Caco-2 (cell line): ENCODE measurements around the gene HPX. TPM values are rescaled to one million over a fixed set of nuclear protein-coding genes. Genes with fewer than 3 reads are reported as not detected.

Experiments used
- BruUV-seq: library from RNA; stranded (reverse); fragments of 400-500 nt; replicated peaks from 2 replicates; lab custom pipeline; 2021; lab: Mats Ljungman, UMichigan
- CTCF ChIA-PET: fragments of 300-600 bp; sonication (Branson Sonifier 250); formaldehyde crosslinking; loops from one replicate; lab custom pipeline; 2022; ENCODE audit warnings: antibody characterized with exemption; lab: Charles Lee
- POLR2A ChIA-PET: fragments of 300-600 bp; sonication (Branson Sonifier 250); formaldehyde crosslinking; loops from one replicate; lab custom pipeline; 2022; ENCODE audit warnings: antibody characterized with exemption; lab: Charles Lee
- DNase-seq, 2 experiments: peaks; one replicate each; pipeline versions ENCODE4 v3.0.0 to v3.0.0-alpha.2; 2020 to 2022
- H3K27me3 ChIP-seq: replicated peaks from 2 replicates; pipeline ENCODE4 v1.6.0; 2011; ENCODE audit warnings: low read length; ENCODE audit not compliant: control insufficient read depth, insufficient read depth
- H3K36me3 ChIP-seq: 2 replicates; pipeline ENCODE4 v1.5.1; 2011; ENCODE audit warnings: low read length; ENCODE audit not compliant: control insufficient read depth, insufficient read depth
- H3K4me1 ChIP-seq: fragments of 250-450 bp; sonication (Bioruptor Pico); 2 replicates; pipeline ENCODE4 v1.5.1; 2020; ENCODE audit warnings: mild to moderate bottlenecking
- H3K4me3 ChIP-seq: 2 replicates; pipeline ENCODE4 v1.5.1; 2011; ENCODE audit warnings: low read depth, mild to moderate bottlenecking, control low read depth, low read length
- H3K9me3 ChIP-seq: fragments of 250-450 bp; sonication (Bioruptor Pico); 2 replicates; pipeline ENCODE4 v1.5.1; 2020; ENCODE audit warnings: mild to moderate bottlenecking, moderate library complexity
- H3K27ac Mint-ChIP-seq: one replicate; pipeline ENCODE4 v1.8.0; 2022; ENCODE audit warnings: mixed read lengths; ENCODE audit not compliant: unreplicated experiment
- H3K27me3 Mint-ChIP-seq: one replicate; pipeline ENCODE4 v1.8.0; 2022; ENCODE audit warnings: mixed read lengths; ENCODE audit not compliant: insufficient read depth, unreplicated experiment
- H3K36me3 Mint-ChIP-seq: one replicate; pipeline ENCODE4 v1.8.0; 2022; ENCODE audit warnings: mild to moderate bottlenecking, mixed read lengths; ENCODE audit not compliant: insufficient read depth, unreplicated experiment
- H3K4me1 Mint-ChIP-seq: one replicate; pipeline ENCODE4 v1.8.0; 2022; ENCODE audit warnings: low read depth, mixed read lengths; ENCODE audit not compliant: unreplicated experiment
- H3K4me3 Mint-ChIP-seq: one replicate; pipeline ENCODE4 v1.8.0; 2022; ENCODE audit warnings: mild to moderate bottlenecking, moderate library complexity, mixed read lengths; ENCODE audit not compliant: unreplicated experiment
- H3K9me3 Mint-ChIP-seq: one replicate; pipeline ENCODE4 v1.8.0; 2022; ENCODE audit warnings: mixed read lengths; ENCODE audit not compliant: unreplicated experiment
- CTCF ChIP-seq, 2 experiments: fragments of 200-600 bp in 1 of 2; IDR thresholded peaks; 1 replicate in 1 of 2; 2 replicates in 1 of 2; pipeline versions ENCODE4 v1.5.1 to v1.8.0; 2011 to 2022; ENCODE audit warnings: antibody characterized with exemption in 1 of 2, control low read depth in 1 of 2, inconsistent platforms in 1 of 2, low read depth in 1 of 2, low read length in 1 of 2, mild to moderate bottlenecking in 1 of 2, moderate library complexity in 1 of 2; ENCODE audit not compliant: insufficient read depth in 1 of 2, severe bottlenecking in 1 of 2, unreplicated experiment in 1 of 2
- intact Hi-C: fragments of 100-400 bp; cut with micrococcal nuclease; formaldehyde crosslinking; loops from one replicate; pipeline ENCODE4 v1.10.0; 2022; ENCODE audit not compliant: unreplicated experiment
- total RNA-seq: library from RNA; stranded (reverse); gene quantifications from 2 replicates; pipeline ENCODE4 v1.2.3, GENCODE V29; 2022

HPX gene
- total RNA-seq, 1 experiment from 2014 or later, result 10.7 TPM

- H3K4me3 ChIP-seq, result no peak overlapping the region
- no peaks in the 10 kb centered on the region for H3K36me3 ChIP-seq
- TF ChIP-seq CTCF (IDR thresholded peaks at IDR 0.05; ENCODE audit: insufficient read depth in 1 of 2, low read depth in 1 of 2, low read length in 1 of 2, severe bottlenecking in 1 of 2, unreplicated experiment in 1 of 2), result no peak
- no TSS peak for BruUV-seq
- intact Hi-C loops, result loop anchor here (1.0 to 2.0 kb wide), 2 partner anchors 31 to 194 kb away; partner anchors contain the start of gene MRPL17
- peaks cover 65% of the 10 kb centered on the region for H3K4me1 ChIP-seq
- Mint-ChIP-seq H3K27me3 (no peaks in the 10 kb centered on the region), H3K36me3 (peaks cover 4% of the 10 kb centered on the region), H3K27ac (peak overlapping the region; percentile 29), H3K4me3 (peak overlapping the region; percentile 35), H3K9me3 (no peaks in the 10 kb centered on the region), H3K4me1 (peaks cover 6% of the 10 kb centered on the region)
- ChIA-PET POLR2A (interaction anchor here (1.3 kb wide), 1 partner anchor 8 kb away, joined by 5 read pairs; the partner anchor contains the start of genes ARFIP2 and TIMM10B), CTCF (interaction anchor here (0.8 to 1.8 kb wide), 6 partner anchors 8 to 126 kb away, joined by 3 to 8 read pairs (median 4); partner anchors contain the start of genes APBB1, ARFIP2 and TIMM10B)
- no peaks in the 10 kb centered on the region for H3K27me3 ChIP-seq
- no peak for DNase-seq
- H3K9me3 ChIP-seq, result no peaks in the 10 kb centered on the region
Observed at GRCh38 chr11:6488821-6489220, 48.0 kb upstream of the HPX start.

GRCh38 chr11:6488342-6488741, 47.6 kb upstream of the HPX start:
- POLR2A ChIA-PET, result no interaction called here
- no TSS peak for BruUV-seq
- intact Hi-C loops, result loop anchor here (2.0 kb wide), 1 partner anchor 194 kb away; the partner anchor contains the start of gene MRPL17
- no peak for DNase-seq
- no peak overlapping the region for H3K27ac Mint-ChIP-seq
- Histone ChIP-seq H3K4me1 (peaks cover 65% of the 10 kb centered on the region), H3K27me3 (no peaks in the 10 kb centered on the region), H3K4me3 (no peak overlapping the region), H3K36me3 (no peaks in the 10 kb centered on the region), H3K9me3 (no peaks in the 10 kb centered on the region)
- CTCF ChIA-PET, result interaction anchor here (0.8 kb wide), 1 partner anchor 109 kb away, joined by 3 read pairs; no protein-coding TSS in a partner anchor
- no peak overlapping the region for H3K4me3 Mint-ChIP-seq
- no peak for TF ChIP-seq CTCF (IDR thresholded peaks at IDR 0.05; ENCODE audit: insufficient read depth in 1 of 2, low read depth in 1 of 2, low read length in 1 of 2, severe bottlenecking in 1 of 2, unreplicated experiment in 1 of 2)
- no peaks in the 10 kb centered on the region for H3K9me3 Mint-ChIP-seq
- peaks cover 6% of the 10 kb centered on the region for H3K4me1 Mint-ChIP-seq
- H3K27me3 Mint-ChIP-seq, result no peaks in the 10 kb centered on the region
- peaks cover 5% of the 10 kb centered on the region for H3K36me3 Mint-ChIP-seq

GRCh38 chr11:6486938-6487337, 46.2 kb upstream of the HPX start:
- no TSS peak for BruUV-seq
- CTCF ChIA-PET, result no interaction called here

More at GRCh38 chr11:6486938-6487337, 46.2 kb upstream of the HPX start:
- H3K27ac Mint-ChIP-seq, result no peak overlapping the region
- H3K4me1 Mint-ChIP-seq, result peaks cover 6% of the 10 kb centered on the region
- TF ChIP-seq CTCF (IDR thresholded peaks at IDR 0.05; ENCODE audit: insufficient read depth in 1 of 2, low read depth in 1 of 2, low read length in 1 of 2, severe bottlenecking in 1 of 2, unreplicated experiment in 1 of 2), result no peak
- Histone ChIP-seq H3K4me3 (no peak overlapping the region), H3K27me3 (no peaks in the 10 kb centered on the region), H3K4me1 (peaks cover 74% of the 10 kb centered on the region), H3K9me3 (no peaks in the 10 kb centered on the region), H3K36me3 (peaks cover 2% of the 10 kb centered on the region; the same call in 1 of the 2 replicates)
- intact Hi-C loops, result no loop called here
- no peaks in the 10 kb centered on the region for H3K9me3 Mint-ChIP-seq
- no peaks in the 10 kb centered on the region for H3K27me3 Mint-ChIP-seq
- POLR2A ChIA-PET, result no interaction called here
- no peak for DNase-seq
- H3K4me3 Mint-ChIP-seq, result no peak overlapping the region
- peaks cover 17% of the 10 kb centered on the region for H3K36me3 Mint-ChIP-seq
